GM19468 (cell line): ENCODE data around the gene TMEM181.

ENCODE experiments used
- ATAC-seq: cut with Tn5 transposase; IDR thresholded peaks from one replicate; pipeline ENCODE4 v1.9.1; 2021; ENCODE audit warnings: mild to moderate bottlenecking, moderate library complexity, moderate number of reproducible peaks; ENCODE audit not compliant: unreplicated experiment; ENCODE audit errors: extremely low read depth

Gene TMEM181

GRCh38 chr6:158560836-158561320 is 987 bp downstream of the TMEM181 start:
- no peak for ATAC-seq

DNA sequence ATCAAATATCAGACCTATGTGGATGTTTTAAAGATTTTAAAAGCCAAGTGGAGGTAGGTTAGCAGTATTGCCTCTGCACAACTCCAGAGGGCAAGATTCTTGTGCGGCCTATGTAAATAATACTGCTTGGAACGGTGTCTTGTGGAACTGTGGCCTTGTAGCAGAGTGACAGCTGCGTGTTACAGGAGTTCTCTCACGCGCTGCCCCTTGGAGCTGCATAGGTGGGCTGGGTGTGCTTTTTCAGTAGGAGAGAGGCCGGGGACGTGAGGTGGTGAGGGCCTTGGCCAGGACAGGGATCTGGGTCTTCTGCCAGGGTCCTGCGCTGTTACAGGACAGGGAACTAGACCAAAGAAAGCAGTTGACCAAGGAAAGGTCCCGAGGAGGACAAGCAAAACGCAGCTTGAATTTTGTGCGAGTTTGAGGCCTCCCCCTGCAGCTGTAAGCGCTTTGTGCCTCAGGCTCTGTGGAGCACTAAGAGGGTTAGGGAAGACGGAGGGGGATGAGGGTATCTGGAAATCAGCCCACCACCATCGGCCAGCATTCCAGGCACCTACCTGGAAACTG is 1.5 kb downstream of the TMEM181 start:
- no peak for ATAC-seq

GRCh38 chr6:158561938-158562337 is 2.0 kb downstream of the TMEM181 start:
- no peak for ATAC-seq

- no peak for ATAC-seq
Measured at GRCh38 chr6:158564243-158565121, 4.6 kb downstream of the TMEM181 start.

DNA sequence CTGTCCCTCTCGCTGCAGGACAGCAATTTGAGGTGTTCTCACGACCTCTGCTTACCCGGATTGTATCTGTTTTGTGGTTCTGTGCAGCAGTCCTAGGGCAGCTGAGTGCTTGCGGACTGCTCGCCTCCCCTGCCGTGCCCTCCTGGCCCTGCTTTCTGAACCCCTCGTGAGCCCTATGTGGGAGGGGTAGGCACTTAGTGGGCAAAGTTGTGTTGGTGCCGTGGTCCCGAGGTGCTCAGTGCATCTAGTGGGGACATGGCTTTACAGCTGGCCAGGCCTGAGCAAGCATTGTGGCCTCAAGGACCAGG is 5.2 kb downstream of the TMEM181 start:
- no peak for ATAC-seq

DNA sequence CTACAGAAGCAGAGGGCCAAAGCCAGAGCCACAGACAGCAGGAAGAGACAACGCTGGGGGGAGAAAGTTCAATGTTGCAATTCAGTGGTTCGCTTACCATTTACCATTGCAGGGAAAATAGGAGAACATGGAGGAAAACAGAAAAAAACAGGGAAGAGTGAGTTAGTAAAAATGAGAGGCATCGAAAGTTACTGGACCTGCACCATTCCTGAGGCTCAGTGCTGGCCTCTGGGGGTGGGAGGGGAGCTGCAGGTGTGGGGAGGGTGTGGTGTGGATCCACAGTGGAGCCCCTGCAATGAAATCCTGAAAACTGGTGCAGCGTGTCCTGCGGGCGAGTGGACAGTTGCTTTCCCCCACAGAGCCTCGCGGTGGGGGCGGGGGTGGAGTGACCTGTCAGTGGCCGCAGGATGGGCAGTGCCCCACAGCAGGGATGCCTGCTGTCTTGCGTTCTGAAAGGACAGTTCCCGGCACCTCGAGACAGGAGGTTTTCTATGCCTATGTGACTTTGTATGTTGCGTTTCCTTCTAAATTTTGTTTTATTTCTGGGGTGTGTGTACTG is 5.7 kb downstream of the TMEM181 start:
- no peak for ATAC-seq

DNA sequence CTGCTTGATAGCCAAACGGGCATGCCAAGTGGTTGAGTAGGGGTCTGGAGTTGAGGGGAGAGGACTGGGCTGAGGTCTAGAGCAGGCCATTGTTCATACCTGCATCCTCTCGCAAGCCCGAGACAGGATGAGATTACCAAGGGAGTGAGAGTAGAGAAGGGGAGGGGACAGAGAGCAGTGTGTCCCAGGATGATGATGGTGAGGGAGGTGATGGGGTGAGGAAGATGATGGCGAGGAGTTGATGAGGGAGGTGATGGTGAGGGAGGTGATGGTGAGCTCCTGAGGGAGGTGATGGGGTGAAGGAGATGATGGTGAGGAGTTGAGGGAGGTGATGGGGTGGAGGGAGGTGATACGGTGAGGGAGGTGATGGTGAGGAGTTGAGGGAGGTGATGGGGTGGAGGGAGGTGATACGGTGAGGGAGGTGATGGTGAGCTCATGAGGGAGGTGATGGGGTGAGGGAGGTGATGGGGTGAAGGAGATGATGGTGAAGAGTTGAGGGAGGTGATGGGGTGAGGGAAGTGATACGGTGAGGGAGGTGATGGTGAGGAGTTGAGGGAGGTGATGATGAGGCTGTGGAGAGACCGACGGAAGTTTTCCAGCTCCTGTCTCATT is 6.4 kb downstream of the TMEM181 start:
- ATAC-seq, result no peak

DNA sequence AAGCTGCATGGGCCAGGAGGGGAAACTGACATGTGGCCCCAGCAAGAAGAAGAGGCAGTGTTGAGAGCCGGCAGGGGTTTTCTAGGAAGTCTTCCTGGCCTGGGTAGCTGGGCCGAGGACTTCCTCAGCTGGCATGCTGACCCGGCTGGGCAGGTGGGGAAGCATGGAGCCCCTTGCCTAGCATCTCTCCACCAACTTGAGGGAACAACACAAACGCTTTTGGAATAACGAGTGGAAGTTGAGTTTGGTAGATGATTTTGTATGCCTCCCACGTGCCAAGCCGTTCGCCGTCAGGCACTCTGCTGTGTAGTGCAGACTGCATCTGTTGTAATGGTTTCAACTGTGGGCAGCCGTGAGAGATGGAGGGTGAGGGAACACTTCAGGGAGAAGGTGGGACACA is 7.3 kb downstream of the TMEM181 start:
- no peak for ATAC-seq

GRCh38 chr6:158567871-158568401 is 8.0 kb downstream of the TMEM181 start:
- ATAC-seq, result no peak

GRCh38 chr6:158568549-158568948 is 8.7 kb downstream of the TMEM181 start:
- ATAC-seq, result no peak

DNA sequence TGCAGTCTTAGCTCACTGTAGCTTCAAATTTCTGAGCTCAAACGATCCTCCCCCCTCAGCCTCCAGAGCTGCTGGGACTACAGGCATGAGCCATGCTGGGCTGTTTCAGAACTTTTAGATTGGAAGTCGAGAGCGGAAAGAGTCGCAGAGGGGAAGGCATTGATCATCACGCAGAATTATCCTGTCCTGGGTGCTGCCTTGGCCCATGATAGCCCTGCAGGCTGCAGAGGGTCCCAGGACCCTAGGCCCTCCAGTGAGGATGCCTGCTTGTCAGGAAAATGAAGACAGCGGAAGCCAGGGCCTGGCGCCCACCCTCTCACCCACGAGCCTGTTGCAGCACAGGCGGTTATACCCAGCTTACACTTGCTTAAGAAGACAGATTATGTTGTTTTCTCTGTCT is 9.1 kb downstream of the TMEM181 start:
- ATAC-seq, result no peak

GRCh38 chr6:158570681-158570962 is 10.7 kb downstream of the TMEM181 start:
- ATAC-seq, result no peak

DNA sequence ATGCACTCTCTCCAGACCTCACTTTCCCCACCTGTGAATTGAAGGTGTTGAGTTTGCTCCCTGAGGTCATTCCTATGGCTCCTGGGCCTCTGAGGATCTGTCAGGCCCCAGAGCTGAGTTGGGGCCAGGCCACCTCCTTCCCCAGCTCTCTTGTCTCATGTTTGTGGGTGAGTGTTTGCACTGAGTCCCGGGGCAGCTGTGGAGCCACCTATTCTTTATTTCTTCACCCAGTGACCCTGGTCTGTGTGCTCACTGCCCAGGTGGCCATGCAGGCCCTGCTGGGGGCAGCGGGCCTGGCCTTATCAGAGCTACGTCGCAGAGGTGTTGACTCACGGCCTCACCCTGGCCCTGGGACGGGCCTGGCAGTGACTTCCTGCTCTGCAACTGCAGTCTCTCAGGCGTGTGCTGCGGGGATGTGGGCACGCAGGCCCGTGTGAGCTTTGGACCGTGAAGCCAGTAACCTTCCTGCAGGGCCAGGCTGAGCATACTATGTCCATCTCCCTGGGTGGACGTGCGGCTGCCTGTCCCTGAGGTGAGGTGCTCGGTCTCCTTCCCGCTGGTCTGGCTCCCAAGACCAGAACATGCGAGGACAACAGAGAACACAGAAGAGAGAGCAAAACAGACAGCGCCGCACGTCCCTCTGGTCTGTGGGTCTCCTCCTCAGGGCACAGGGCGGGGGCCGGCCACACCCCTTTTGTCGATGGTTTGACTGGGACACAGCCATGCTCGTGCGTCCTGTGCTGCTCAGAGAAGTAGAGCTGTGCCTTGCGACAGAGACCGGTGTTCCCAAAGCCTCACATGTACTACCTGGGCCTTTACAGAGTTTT is 12.1 kb downstream of the TMEM181 start:
- no peak for ATAC-seq

DNA sequence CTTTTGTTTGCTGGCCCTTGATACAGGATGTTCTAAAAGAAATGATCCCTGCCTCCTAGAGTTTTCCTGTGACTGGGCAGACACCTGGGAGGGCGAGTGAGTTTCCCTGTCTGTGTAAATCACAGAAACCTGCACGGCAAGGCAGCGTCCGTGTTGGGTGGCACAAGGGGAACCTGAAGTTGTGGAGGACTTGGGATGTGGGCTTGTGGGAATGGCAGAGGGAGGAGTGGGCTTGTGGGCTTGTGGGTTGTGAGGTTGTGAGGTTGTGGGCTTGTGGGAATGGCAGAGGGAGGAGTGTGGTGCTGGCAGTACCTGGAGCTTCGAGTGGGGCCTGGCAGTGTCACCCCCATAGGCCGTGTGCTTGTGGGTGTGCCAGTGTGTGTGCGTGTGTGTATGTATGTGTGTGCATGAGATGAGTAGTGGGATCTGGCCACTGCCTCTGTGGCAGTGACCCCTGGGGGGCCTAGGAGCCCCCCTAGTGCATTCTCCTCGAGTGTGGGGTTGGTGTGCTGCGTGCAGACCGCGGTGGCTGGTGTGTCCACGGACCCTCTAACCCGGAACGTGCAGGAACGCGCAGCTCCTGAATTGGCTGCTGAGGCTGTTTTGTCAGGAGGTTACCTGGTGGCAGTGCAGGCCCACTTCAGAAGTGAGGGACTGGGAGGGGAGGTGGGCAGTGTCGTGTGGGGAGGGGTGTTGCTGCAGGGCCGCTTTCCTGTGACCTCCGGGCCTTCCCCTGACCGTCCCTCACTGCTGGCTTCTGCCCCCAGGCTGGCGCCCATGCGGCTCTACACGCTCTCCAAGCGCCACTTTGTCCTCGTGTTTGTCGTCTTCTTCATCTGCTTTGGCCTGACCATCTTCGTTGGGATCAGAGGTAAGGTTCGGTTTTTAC is 13.0 kb downstream of the TMEM181 start:
- ATAC-seq, result no peak

- no peak for ATAC-seq
Measured at GRCh38 chr6:158573542-158573931, 13.6 kb downstream of the TMEM181 start.

DNA sequence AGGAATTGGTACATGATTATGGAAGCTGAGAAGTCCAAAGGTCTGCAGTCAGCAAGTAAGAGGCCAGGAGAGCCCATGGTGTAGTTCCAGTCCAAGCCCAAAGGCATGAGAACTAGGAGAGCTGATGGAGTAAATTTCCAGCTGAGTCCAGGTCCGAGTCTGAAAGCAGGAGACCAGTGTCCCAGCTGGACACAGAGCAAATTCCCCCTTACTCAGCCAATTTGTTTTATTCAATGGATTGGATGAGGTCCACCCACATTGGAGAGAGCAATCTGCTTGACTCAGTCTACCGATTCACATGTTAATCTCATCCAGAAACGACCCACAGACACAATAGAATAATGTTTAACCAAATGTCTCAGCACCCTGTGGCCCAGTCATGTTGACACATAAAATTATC is 14.9 kb downstream of the TMEM181 start:
- no peak for ATAC-seq

DNA sequence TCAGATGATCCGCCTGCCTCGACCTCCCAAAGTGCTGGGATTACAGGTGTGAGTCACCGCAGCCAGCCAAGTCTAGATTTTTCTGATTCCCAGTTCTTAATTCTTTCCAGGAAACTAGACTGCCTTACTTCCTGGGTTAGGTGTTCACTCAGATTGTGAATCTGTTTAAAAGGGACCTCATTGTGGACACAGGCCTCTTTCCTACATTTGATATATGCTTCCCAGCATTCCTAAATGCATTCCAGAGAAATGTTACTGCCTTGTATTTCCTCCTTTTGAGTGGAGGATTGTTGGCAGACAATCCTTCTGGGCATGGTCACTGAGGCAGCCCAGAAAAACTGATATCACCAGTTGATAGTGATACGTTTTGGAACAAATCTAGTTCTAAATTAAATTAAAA is 15.7 kb downstream of the TMEM181 start:
- no peak for ATAC-seq

GRCh38 chr6:158584236-158584651 is 24.4 kb downstream of the TMEM181 start:
- ATAC-seq, result no peak

GRCh38 chr6:158586652-158587051 is 26.8 kb downstream of the TMEM181 start:
- no peak for ATAC-seq
